EL (cell line): ENCODE results near the gene PKN1.
A peak's percentile ranks its signal among the peaks of the same experiment; 100 is the strongest.

Experiments used
- DNase-seq: peaks from one replicate; pipeline ENCODE4 v3.0.0-alpha.2; 2016

PKN1 gene

DNA sequence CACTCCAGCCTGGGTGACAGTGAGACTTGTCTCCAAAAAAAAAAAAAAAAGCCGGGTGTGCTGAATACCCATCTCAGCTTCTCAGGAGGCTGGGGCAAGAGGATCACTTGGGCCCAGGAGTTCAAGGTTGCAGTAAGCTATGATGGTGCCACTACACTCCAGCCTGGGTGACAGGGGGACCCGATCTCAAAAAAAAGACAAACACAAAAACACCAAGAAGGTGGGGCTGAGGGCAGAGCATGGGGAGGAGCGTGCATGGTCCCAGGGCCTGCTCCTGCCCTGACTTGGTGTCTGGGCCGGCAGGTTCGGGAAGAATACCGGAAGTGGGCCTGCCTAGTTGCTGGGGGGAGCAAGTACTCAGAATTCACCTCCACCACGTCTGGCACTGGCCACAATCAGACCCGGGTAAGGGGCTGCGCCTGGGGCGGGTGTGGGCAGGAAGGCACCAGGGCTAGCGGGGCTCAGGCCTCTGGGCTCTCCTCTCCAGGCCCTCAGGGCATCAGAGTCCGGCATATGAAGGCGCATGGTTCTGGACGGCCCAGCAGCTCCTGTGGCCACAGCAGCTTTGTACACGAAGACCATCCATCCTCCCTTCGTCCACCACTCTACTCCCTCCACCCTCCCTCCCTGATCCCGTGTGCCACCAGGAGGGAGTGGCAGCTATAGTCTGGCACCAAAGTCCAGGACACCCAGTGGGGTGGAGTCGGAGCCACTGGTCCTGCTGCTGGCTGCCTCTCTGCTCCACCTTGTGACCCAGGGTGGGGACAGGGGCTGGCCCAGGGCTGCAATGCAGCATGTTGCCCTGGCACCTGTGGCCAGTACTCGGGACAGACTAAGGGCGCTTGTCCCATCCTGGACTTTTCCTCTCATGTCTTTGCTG, 25.3 kb upstream of the PKN1 start:
- DNase-seq, result no peak

DNA sequence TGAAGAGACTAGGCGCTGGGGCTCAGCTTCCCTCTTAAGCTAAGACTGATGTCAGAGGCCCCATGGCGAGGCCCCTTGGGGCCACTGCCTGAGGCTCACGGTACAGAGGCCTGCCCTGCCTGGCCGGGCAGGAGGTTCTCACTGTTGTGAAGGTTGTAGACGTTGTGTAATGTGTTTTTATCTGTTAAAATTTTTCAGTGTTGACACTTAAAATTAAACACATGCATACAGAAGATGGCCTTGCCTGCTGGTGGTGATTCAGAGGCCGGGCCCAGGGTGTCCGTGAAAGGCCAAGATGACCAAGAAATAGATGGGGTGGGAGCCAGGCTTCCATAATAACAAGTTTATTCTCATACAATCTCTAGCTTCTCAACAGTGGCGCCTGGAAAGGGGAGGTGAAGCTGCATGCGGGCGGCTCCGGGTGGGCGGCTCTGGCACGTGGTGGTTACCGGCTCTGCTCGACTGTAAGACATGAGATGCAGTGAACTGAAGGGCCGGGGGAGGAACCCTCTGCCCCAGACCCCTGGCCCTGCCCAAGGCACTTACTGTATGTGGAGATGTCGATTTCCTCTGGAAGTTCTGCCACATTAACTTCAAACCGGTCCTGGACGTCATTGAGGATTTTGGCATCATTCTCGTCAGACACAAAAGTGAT, 24.5 kb upstream of the PKN1 start:
- DNase-seq, result no peak

DNA sequence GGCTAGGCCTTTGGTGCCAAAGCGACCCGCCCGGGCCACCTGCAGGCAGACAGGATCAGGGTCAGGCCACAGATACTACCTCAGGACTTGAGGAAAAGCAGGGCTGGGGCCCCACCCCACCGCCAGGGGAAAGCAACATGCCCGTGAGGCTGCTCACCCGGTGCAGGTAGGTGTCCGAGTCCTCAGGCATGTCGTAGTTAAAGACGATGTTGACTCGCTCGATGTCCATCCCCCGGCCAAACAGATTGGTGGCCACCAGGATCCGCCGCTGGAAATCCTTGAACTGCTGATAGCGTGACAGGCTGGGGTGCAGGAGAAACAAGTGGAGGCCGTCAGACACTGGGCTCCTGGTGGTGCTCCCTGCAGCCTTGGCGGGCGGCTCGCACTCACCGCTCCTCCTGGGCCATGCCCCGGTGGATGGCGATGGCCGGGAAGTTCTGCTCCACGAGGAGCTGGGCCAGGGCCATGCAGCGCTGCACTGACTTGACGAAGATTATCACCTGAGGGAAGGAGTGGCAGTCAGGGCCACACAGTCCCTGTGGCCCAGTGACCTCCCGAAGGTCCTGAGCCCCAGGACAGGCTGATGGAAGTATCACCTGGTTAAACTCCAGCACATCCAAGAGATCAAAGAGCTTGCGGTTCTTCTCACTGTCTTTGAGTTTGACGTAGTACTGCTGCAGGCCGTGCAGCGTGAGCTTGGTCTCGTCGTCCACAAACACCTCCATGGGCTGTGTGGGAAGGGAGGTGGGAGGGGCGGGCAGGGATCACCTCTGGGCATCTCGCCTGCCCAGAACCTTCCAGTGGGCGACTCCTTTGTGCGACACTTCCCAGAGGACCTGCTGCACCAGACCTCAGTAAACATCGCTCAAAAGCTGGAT, 23.7 kb upstream of the PKN1 start:
- no peak for DNase-seq

DNA sequence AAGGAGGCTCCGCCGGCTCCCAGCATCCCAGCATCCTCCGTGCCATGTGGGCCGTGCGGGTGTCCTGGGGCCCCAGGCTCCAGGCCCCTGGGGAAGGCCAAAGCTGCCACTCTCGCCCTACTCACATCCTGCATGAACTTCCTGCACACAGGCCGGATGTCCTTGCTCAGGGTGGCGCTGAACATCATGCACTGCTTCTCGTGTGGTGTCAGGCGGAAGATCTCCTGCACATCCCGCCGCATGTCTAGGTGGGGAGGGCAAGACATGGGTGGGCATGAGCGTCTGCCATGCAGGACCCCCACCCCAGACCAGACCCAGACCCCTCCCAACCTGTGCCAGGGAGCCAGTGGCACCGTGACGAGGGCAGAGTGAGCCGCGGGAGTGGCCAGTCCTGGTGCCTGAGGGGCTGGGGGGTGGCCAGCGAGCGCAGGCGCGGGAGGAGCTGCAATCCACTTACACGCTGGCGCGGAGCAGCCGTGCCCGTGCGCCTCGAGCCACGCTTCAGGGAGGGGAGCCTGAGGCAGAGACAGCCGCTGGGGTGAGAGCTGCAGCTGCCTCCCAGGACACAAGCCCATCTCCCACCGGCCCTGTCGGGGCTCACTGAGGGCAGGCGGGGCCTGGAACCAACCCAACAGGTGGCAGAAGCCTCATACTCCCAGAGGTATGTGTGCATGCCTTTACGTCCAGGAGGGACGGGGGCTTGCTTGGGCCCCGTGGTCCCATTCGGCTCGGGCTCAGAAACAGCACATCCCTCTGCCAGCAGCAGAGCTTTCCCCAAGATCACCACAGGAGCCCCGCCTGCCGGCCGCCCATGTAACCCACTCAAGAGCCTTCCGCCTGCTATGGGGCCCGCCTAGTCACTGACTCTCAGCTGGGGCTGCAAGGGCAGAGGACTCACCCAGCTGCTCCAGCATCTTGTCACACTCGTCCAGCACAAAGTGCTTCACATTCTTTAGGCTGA, 22.7 kb upstream of the PKN1 start:
- no peak for DNase-seq

DNA sequence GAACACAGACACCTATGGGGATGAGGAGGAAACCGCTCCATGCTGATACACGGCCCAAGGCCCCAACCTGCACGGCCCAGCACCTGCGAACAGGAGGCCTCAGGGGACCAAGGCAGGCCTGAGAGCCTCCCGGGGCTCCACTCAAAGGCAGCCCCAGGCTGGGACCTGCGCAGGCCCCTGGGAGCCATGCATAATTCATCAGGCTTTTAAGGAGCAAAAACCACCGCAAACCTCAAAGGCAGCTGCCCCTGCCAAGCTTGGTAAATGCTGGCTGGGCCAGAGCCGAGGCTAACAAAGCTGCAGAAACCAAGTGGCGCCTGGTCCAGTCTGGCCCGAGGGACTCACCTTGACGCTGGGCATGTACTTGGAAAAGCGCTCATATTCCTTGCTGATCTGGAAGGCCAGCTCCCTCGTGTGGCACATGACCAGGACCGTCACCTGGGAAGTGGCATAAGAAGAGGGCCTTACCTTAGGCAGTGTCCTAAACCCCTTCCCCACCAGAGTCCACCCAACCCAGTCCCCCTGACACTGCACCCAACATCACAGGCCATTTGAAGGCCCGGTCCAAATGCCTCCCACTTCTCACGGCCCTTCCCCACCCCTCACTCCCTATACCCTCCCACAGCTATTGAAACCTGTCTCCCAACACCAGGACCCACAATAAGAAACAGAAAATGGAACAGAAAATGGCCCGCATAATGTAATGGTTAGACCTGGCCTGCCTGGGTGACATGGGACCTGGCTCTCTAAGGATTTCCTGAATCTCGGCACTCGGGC, 21.8 kb upstream of the PKN1 start:
- no peak for DNase-seq

DNA sequence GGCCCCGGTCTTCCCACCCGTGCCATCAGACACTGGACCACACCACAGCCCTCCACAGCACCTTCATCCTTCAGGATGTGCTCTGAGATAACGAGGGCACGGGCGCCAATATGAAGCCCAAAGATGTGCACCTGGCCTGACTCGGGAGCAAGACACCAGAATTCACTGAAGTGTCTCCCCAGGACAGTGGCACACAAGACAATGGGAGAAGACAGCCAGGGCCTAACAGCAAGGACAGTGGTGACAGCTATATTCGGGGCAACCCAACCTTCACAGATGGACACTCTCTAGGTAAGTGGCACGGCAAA, 21.2 kb upstream of the PKN1 start:
- no peak for DNase-seq

DNA sequence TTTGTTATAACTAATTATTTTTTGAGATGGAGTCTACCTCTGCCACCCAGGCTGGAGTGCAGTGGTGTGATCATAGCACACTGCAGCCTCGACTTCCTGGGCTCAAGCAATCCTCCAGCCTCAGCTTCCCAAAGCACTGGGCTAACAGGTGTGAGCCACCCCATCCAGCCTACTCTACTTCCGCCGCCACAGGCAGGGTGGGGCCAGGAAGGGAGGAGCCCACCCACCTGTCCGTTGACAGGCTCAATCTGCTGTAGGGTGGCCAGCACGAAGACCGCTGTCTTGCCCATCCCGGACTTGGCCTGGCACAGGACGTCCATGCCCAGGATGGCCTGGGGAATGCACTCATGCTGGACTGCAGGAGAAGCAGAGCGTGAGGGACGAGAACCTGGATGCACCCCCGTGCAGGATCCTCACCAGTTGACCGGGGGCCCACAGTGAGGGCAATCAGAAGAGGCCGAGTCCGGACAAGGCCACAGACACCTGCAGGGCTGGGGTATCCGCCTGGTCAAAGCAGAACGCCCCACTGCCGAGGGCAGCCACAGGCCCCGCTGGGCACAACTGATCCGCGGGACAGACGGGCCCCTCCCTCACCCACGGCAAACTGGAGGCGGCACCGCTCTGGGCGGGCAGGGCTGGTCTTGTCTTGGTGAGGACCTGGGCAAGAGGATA, 20.6 kb upstream of the PKN1 start:
- DNase-seq, result no peak

DNA sequence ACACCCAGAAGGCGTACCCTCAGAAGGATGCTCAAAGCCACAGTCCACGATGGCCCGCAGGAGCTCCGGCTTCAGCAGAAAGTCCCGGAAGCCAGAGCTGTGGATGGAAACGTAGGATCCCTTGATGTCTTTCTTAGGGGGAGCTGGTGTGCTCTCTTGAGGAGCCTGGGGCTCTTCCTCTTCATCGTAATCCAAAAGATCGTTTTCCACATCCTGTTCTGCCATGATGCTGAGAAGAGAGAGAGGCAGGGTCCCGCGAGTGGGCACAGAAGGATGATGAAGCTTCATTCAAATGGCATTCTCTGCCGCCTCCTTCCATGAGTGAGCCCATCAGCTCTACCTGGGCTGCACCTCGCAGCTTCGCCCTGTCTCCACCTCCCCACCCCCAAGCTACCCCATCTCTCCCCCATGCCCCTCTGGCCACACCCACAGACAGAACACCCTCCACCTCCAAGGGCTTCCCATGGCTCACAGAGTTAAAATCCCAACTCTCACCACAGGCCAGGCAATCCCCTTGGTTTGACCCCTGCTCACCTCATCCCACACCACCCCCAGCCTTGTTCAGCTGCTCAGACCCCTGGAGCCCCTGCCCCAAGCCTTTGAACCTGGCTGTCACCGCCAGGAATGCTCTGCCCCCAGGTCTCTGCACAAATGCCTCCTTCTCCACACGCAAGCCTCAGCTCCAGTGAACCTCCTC, 20.0 kb upstream of the PKN1 start:
- DNase-seq, result no peak

DNA sequence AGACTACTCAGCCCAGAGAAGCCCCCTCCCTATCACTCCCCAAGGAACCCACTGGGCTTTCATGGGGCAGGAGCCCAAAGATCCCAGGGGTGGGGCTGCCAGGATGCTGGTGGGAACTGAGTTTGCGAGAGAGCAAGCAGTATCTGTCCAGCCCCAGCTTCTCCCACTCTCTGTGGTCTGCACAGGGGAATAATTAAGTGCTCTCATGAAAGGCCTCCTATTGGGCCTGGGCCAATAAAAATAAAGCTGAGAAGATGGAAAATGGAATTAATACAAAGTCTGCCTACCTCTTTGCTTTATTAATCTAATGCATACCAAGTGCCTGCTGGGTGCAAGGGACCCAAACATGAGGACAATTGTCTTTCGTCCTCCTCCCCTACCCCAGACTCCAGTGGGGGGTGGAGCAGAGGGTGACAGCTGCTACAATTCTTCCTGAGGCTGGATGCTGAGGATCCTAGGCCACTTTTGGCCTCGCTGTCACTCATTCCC, 19.4 kb upstream of the PKN1 start:
- DNase-seq, result no peak

DNA sequence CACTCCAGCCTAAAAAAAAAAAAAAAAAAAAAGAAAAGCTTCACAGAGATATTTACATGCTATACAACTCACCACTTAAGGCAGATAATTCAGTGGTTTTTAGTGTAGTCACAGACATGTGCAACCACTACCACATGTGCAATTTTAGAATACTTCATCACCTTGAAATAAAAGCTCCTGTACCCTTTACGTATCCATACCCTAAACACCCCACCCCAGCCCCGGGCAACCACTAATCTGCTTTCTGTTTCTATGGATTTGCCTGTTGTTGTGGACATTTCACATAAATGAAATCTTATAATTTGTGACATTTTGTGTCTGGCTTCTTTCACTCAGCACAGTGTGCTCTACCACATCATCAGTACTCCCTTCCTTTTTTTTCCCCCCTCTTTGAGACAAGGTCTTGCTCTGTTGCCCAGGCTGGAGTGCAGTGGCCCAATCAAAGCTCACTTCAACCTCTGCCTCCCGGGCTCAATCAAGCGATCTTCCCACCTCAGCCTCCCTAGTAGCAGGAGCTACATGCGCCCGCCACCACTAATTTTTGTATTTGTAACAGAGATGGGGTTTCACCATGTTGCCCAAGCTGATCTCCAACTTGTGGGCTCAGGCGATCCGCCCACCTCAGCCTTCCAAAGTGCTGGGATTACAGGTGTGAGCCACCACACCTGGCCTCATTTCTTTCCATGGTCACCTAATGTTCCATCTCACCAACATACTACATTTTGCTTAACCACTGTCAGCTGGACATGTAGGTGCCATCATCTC, 18.0 kb upstream of the PKN1 start:
- DNase-seq, result no peak

DNA sequence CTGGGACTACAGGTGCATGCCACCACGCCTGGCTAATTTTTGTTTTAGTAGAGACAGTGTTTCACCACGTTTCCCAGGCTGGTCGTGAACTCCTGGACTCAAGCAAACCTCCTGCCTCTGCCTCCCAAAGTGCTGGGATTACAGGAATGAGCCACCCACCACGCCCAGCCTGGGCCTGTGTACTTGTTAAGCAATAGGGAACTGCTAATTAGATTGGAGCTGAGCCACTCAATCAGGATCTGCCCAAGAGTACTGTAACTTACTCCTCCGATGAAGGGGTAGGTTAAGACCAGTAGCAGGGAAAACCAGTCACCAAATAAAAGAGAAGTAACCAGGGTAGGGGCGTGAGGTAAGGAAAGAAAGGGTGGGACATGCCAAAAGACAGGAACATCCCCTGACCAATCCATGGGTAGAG, 16.3 kb upstream of the PKN1 start:
- DNase-seq, result no peak

DNA sequence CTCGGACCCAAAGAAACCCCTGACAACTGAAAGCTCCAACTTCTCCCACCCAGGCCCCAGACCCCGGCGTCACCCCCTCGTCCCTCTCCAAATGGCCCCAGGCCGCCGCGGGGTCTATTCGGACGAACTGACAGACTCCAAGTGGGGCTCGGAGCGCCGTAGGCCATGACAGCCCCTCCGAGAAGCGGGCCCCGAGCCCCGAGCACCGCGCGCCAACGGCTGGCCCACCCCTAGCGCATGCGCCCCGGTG, 14.3 kb upstream of the PKN1 start:
- no peak for DNase-seq

DNA sequence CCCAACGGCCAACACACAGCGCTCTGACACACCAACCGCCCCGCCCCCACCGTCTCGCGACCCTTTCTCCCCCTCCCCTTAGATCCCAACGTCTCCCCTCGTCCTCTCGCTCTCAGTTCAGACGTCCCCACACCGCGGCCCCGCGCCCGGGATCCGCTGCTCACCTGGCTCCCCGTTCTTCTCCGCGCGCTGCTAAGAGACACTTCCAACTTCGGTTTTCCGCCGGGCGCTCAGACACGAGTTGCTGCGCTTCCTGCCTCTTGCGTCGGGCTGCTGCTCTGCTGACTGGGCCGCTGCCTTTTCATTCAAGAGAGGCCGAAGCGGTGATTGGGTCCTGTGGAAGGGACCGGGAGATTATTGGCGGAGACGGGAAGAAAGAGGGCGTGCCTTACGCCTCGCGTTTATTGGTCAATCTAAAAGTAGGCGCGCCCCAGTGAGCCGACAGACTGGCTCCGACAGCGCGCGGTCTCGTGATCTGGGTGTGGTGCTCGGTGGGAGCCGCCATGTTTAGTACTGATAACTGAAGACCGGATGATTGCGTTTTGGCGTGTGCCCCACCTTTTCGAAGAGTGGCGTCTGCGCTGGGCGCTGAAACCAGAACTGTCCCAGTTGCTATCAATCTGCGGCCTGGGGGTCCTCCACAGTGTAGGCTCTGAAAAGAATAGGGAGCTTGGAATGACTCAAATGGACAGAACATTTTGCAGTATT, 13.8 kb upstream of the PKN1 start, which contains the start of gene DDX39A:
DDX39A (minus strand) TSS at position 236 of the 708 bp plus-strand sequence. CDS start 6,121 bp downstream, outside the sequence.
- DNase-seq, result peak; percentile 100

DNA sequence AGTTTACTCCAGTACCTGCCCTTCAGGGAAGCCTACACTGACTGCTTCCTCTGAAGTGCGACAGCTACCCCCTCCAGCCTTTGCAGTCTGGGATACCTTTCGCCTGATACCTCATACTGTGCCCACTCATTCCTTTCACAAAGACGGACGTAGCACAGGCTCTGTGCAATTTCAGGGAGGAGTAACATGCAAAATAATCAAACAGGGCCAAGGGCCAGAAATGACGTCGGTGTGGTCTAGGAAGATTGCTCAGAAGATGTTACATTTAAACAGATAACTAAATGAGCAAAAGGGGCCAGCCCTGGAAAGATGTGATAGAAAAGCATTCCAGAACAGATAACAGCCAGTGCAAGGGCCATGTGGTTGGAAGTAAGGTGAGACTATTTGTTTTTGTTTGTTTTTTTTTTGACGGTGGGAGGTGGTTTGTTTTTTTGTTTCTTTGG, 7.4 kb upstream of the PKN1 start:
- peak; percentile 42 for DNase-seq

DNA sequence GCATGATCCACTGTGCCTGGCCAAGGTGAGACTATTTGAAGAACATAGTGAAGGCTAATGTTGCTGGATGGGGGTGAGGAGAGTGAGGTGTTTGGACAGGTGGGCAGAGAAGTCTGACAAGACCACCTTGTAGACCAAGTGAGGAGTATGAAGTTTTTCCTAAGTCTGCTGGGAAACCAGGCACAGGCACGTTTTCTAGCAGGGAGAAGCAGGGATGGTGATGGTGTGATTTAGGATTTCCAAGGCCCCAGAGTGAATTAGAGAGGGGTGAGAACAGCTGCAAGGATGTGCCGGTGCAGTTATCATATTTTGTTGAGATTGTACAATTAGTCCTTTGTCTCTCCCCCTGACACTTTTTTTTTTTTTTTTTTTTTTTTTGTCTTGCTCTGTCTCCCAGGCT, 5.6 kb upstream of the PKN1 start:
- no peak for DNase-seq

DNA sequence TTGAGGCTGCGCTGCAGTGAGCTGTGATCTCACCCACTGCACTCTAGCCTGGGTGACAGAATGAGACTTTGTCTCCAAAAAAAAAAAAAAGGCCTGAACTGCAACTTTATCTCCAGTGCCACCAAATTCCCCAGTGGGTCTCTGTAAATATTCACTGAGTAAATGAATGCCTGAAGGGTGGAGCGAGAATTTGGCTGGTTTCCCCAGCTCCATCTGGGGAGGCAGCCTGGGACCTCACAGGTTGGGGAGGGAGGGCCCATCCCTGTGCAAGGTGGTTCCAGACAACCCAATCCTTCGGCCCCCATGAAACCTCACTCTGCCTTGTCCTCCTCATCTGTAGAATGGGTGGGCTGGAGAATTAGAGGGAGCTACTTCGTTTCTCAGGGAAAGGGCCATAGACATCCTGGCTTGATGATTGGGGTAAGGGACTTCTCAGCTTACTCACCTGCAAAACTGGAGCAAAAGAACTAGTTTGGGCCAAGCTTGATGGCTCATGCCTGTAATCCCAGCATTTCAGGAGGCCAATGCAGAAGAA, 4.2 kb upstream of the PKN1 start:
- DNase-seq, result no peak

DNA sequence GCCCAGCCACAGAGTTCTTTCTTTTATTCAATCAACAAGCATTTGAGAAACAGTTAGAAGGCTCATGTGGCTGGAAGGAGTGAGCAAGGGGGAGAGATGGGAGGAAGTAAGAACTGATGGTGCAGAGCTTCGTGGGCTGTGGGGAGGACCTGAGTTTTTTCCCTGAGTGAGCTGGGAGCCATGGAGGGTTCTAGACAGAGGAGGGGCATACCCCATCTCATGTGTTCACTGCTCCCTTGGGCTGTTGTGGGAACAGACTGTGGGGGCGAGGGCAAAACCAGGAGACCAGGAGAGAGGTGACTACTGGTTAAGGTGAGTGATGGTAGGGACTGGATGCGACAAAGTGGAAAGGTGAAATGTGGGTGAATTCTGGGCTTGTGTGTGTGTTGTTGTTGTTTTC, 2.4 kb upstream of the PKN1 start:
- DNase-seq, result no peak
